ENCODE results near the gene ATG5. TPM values are rescaled to one million over a fixed set of nuclear protein-coding genes. Genes with fewer than 3 reads are reported as not detected.

Gene ATG5
- total and polyA plus RNA-seq, 9 of the 15 experiments (the other 6 are each of a cell fraction or from before 2014, with no cell fraction given) = 29.0 to 80.0 (median 53.2) TPM

GRCh38 chr6:106134906-106135634, 190.5 kb downstream of the ATG5 start:
- DNase-seq (ENCODE audit: extremely low read depth in 1 of 4, low spot score in 3 of 4) (peak; percentile 56 to 85 (median 68)), ATAC-seq (peak; percentile 91), FAIRE-seq (peak; percentile 94)
- no peaks in the 10 kb centered on the region for H3K36me3 ChIP-seq (ENCODE audit: control insufficient read depth, insufficient read depth, low read length)
- H4K20me1 ChIP-seq (replicated peaks; ENCODE audit: control insufficient read depth, insufficient read depth, low read length) = no peaks in the 10 kb centered on the region
- no TSS peak for BruUV-seq (replicated peaks)
- POLR2A ChIA-PET = interaction anchor here (0.9 to 1.9 kb wide), 3 partner anchors 9 to 46 kb away, joined by 3 to 8 read pairs (median 3); no protein-coding TSS in a partner anchor
- no peaks in the 10 kb centered on the region for H3K27me3 ChIP-seq (ENCODE audit: control insufficient read depth in 2 of 2, insufficient read depth in 2 of 2, low read length in 2 of 2)
- peaks cover 13 to 20% of the 10 kb centered on the region in 2 experiments for H3K4me1 ChIP-seq (replicated peaks in 1 of 2; ENCODE audit: control insufficient read depth in 2 of 2, insufficient read depth in 2 of 2, low read length in 2 of 2)
- no peaks in the 10 kb centered on the region for H3K79me2 ChIP-seq (ENCODE audit: control insufficient read depth, insufficient read depth, low read length)
- peak overlapping the region; percentile 32 for H3K4me2 ChIP-seq (ENCODE audit: insufficient read depth, low read length)
- in situ Hi-C loops (cut with MboI) = no loop called here
- CTCF ChIA-PET (ENCODE audit: low intra/inter-chr PET ratio) = no interaction called here
- intact Hi-C loops (cut with micrococcal nuclease) = no loop called here
- peak overlapping the region; percentile 89 for H2AFZ ChIP-seq (ENCODE audit: low read depth, low read length)
- WGBS (ENCODE audit: insufficient coverage, low coverage, missing lambda C conversion rate) = 10% methylated on average over 18 of the region's 18 CpGs
- no peaks in the 10 kb centered on the region for H3K9me1 ChIP-seq (ENCODE audit: control insufficient read depth, insufficient read depth, low read length)
- peak overlapping the region; percentile 67; the same call in 2 of the 3 replicates for H3K27ac ChIP-seq (ENCODE audit: extremely low read depth, low read depth, low read length)
- H3K9me3 ChIP-seq (replicated peaks; ENCODE audit: control insufficient read depth, insufficient read depth, low read depth, low read length) = no peaks in the 10 kb centered on the region
- H3K9ac ChIP-seq (ENCODE audit: insufficient read depth in 1 of 2, low read depth in 2 of 2, low read length in 2 of 2) = peak overlapping the region; percentile 24 to 56; a peak in 2 of 4 replicates
- no peak overlapping the region for H3K4me3 ChIP-seq
- TF ChIP-seq CEBPZ (IDR thresholded peaks at IDR 0.05; ENCODE audit: borderline replicate concordance, low read depth, low read length) (no peak), GMEB1 (CRISPR knock-in tag; IDR thresholded peaks at IDR 0.05) (no peak), BCLAF1 (IDR thresholded peaks at IDR 0.05; ENCODE audit: borderline replicate concordance in 1 of 2, control insufficient read depth in 1 of 2, low read depth in 2 of 2, low read length in 1 of 2) (no peak), ZNF165 (CRISPR knock-in tag; IDR thresholded peaks at IDR 0.05; ENCODE audit: borderline replicate concordance) (no peak), CBFA2T3 (IDR thresholded peaks at IDR 0.05) (peak; percentile 52), POLR2AphosphoS5 (IDR thresholded peaks at IDR 0.05; ENCODE audit: control insufficient read depth, insufficient read depth, low read depth, low read length) (peak; percentile 31; the same call in 1 of the 2 replicates), CREM (IDR thresholded peaks at IDR 0.05; ENCODE audit: low read depth) (peak; percentile 68; the same call in 1 of the 2 replicates), FOXA3 (CRISPR knock-in tag; conservative IDR thresholded peaks at IDR 0.05 in 1 of 2, IDR thresholded peaks at IDR 0.05 in 1 of 2) (peak in 1 of 2 experiments; percentile 41; a peak in 1 of 4 replicates), NFIC (IDR thresholded peaks at IDR 0.05) (peak; percentile 24; the same call in 1 of the 2 replicates), ILF3 (IDR thresholded peaks at IDR 0.05; ENCODE audit: borderline replicate concordance) (no peak), XRCC3 (IDR thresholded peaks at IDR 0.05) (no peak)

Measured in K562 (cell line).